ENCODE results near the gene ROMO1. TPM values are rescaled to one million over a fixed set of nuclear protein-coding genes. Genes with fewer than 3 reads are reported as not detected.
"Not testable (repeated sequence)": the region's sequence is repeated elsewhere in the genome, so short reads cannot be mapped to it uniquely, and the experiment has no call there.

Gene ROMO1
- total RNA-seq, 1 donor from 2014 or later: 86.4 TPM

DNA sequence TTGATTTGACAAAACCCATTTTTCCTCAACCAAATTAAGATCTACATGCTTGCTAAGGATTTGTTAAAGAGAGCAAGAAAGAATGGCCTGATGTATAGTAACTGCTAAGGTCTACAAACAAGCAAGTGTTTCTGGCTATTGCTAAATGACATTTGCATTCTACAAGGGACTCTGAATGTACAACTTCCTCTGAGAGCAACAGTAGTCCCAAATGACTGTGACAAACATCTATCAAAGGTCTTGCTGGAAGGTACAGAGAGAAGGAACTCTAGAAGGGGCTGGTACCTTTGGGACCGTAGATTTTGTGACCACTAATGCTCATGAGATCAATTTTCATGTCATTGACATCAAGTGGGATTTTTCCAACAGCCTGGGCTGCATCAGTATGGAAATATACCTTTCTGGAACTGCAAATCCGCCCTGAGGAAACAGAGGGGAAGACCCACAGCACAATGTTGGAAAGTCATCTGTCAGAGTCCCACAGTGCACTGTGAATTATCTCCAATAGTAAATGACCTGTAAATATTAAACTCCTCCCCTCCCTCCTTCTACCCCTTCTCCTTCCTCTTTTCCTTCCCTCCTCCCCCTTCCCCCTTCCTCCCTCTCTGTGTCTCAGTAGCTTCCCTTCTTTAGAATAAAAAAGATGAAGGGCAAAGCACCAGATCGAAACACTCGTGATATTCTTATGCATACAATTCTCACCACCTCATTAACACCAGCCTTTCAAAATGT lies 18.6 kb upstream of the ROMO1 start:
- DNase-seq (ENCODE audit: low spot score in 2 of 2) (no peak), FAIRE-seq (no peak)

DNA sequence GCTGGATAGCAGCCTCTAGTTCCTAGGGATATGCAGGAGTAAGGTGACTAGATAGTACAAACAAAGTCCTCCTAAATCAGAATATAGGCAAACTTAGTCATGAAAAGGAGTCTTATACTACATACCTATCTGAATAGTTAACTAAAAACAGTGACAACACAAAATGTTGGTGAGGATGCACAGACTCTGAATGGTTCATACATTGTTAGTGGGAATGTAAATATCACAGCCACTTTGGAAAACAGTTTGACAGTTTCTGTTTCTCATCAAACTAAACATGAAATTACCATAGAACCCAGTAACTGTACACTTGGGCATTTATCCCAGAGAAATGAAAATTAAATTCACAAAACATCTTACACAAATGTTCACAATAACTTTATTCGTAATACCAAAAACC lies 17.2 kb upstream of the ROMO1 start:
- DNase-seq (ENCODE audit: low spot score in 2 of 2) (no peak), FAIRE-seq (no peak)

DNA sequence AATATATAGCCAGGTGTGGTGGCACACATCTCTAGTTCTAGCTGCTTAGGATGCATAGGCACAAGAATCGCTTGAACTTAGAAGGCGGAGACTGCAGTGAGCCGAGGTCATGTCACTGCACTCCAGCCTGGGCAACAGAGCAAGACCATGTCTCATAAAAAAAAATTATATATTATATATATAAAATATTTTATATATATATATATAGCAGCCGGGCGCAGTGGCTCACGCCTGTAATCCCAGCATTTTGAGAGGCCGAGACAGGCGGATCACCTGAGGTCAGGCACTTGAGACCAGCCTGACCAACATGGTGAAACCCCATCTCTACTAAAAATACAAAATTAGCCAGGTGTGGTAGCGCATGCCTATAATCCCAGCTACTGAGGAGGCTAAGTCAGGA lies 13.8 kb upstream of the ROMO1 start:
- DNase-seq (ENCODE audit: low spot score in 2 of 2); FAIRE-seq: not testable (repeated sequence)

DNA sequence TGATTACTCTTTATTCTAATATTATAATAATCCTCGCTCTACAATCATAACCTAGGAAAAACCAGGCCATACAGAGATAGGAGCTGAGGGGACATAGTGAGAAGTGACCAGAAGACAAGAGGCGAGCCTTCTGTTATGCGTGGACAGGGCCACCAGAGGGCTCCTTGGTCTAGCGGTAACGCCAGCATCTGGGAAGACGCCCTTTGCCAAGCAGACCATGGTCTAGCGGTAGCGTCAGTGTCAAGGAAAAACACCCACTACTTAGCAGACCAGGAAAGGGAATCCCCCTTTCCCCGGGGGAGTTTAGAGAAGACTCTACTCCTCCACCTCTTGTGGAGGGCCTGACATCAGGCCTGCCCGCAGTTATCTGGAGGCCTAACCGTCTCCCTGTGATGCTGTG lies 12.3 kb upstream of the ROMO1 start:
- not testable (repeated sequence) for DNase-seq (ENCODE audit: low spot score in 2 of 2); FAIRE-seq

DNA sequence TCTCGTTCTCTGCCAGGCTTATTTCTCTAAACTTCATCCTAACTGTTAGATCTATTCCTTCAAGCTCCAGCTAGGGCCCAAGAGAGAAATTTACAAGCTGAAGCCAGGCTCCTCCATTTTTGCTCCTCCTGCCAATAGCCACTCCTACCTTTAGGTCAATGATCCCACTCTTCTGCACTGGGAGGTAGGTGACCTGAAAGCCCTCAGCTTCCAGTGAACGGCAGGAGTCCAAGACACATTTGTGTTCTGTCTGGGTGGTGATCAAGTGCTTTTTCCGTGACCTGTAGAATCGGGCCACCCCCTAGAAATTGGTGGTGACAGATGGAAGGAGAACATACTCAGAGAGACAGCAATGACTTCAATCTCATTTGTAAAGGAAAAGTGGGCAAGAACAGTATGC lies 8.9 kb upstream of the ROMO1 start:
- no peak for FAIRE-seq
- no peak for DNase-seq (ENCODE audit: low spot score in 2 of 2)

DNA sequence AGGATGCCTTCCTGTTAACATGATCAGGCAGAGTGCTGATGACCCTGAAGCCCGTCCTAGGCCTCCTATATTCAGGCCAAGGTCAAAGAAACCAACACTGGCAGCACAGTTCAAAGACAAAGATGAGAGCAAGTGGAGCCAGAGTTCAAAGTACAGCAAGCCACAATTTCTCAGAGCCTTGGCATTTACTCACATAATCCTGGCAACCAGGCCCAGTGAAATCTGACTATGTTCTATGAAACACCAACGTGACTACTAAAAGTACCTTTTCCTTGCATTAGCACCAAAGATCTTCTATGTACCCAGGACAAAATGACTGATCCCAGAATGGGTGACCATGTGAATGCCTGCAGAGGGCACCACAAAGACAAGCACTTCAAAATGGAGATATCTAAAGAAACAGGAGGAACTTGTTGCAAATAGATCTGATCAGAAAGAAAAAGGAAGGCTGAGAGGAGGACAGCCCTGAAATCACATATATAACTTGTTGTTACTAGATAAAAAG lies 3.9 kb upstream of the ROMO1 start:
- FAIRE-seq (no peak), DNase-seq (ENCODE audit: low spot score in 2 of 2) (no peak)

DNA sequence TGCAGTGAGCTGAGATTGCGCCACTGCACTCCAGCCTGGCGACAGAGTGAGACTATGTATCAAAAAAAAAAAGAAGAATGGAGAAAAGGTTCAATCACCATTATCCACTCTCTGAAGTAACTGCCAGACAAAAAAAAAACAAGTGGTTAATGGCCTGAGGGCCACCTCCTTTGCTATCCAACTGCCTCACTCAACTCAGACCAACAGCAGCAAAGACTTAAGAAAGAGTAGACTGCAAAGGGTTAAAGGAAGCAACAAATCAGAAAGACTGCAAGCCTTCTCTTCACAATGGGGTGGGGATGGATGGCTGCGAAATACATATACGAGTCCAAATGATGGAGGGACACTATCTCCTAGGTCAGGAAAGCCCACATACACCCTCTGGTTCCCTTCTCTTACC lies 3.2 kb upstream of the ROMO1 start:
- no peak for FAIRE-seq
- no peak for DNase-seq (ENCODE audit: low spot score in 2 of 2)

DNA sequence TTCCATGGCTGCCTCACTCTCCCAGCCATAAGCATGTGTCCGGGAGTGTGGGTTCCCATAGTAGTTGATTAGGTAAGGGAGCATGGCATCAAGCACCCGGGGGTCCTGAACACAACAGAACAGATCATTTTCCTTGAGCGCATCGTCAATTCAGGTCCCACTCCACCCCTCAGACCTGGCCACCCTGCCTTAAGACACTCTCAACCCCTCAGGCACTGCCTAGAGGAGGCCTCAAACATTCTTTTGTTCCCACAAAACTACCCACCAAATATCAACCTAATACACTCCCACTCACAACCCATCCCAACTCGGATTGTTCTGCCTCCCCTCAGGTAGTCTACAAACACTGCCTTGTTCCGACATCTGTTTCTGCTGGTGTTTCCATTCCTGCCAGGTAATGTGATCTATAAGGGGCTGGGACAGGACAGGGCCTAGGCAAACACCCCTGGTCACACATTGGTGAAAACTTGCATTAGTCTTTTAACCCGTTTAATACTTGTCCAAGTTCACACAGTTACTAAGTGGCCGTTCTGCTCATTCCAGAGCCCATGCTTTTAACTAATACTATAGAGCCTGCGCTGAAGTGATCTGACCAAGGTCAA lies 1.4 kb upstream of the ROMO1 start:
- FAIRE-seq (no peak), DNase-seq (ENCODE audit: low spot score in 2 of 2) (no peak)

DNA sequence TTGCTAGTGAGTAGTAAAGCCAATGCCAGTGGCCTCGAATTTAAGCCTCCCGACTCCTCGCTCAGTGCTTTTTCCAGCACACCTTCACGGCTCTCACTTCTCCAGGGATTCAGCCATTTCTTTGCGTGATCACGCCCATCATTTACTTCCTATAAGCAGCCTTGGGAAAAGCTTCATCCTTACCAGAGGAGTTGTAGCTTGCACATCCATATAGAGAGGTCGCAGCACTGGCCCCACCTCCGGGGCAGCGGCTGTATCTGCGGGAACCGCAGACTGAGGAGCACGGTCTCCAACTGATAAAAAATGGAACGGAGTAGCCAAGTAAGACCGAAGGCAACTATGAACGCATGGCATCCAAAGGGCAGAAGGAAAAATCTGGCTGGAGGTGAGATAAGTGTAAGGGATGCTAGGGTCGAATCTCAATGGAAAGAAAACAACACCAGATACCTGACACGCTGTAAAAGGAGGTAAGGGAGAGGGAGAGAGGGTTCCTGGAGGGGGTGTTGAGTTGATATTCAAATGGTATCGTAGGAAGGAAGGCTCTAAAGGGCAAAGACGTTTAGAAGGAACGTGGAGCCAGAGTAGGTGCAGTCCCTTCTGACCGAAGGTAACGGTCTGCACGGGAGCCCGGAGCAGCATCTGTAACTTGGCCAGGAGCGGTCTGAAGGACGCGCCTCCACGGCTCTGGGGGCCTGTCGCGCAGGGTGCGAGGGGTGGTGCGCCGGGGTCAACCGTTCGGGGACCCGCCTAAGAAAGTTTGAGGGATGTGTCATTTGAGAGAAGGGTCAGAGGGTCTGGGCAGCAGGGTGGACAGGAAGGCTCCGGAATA lies 693 bp upstream of the ROMO1 start:
- FAIRE-seq: no peak
- no peak for DNase-seq (ENCODE audit: low spot score in 2 of 2)

DNA sequence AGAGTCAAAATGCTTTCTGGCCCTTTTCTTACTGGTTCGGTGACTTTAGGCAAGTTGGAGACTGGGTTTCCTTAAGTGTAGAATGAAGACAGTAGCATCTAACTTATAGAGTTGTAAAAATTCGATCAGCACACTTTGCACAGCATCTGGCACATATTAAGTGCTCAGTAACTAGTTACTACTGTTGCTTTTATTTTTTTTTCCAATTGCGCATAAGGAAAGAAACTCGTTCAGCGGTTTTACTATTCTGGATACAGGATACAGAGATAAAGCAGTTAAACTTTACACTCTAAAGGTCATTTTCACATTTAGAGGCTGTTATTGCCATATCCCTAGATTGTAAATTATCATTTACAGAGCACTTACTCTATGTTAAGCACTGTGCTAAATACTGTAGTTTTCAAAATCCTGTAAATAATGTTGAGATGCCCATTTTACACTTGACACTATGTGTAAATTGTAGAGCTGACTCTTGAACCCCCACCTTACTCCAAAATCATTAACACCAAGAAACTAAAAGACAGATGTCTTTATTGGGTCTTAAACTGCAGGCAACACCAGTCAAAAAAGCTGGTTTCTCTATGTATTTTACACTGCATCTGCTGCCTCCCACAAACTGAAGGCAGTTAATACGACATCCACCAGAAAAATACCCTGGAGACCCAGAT lies 886 bp downstream of the ROMO1 start:
- FAIRE-seq (no peak), DNase-seq (ENCODE audit: low spot score in 2 of 2) (no peak)

DNA sequence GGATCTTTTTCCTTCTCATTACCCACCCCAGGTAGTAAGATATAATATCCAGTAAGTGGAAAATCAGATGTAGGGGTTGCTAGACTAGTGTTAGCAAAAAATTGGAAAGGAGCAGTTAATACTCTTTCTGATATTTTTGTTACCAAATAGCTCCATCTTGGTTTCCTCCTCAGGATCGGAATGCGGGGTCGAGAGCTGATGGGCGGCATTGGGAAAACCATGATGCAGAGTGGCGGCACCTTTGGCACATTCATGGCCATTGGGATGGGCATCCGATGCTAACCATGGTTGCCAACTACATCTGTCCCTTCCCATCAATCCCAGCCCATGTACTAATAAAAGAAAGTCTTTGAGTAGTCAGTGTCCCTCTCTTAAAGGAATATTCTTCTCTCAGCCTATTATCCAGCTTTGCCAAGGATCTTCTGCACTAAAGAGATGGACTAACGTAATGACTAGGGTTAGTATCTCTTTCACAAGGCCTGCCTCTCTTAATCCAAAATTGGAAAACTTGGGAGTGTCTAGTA lies 1.5 kb downstream of the ROMO1 start:
- FAIRE-seq (no peak), DNase-seq (ENCODE audit: low spot score in 2 of 2) (no peak)

DNA sequence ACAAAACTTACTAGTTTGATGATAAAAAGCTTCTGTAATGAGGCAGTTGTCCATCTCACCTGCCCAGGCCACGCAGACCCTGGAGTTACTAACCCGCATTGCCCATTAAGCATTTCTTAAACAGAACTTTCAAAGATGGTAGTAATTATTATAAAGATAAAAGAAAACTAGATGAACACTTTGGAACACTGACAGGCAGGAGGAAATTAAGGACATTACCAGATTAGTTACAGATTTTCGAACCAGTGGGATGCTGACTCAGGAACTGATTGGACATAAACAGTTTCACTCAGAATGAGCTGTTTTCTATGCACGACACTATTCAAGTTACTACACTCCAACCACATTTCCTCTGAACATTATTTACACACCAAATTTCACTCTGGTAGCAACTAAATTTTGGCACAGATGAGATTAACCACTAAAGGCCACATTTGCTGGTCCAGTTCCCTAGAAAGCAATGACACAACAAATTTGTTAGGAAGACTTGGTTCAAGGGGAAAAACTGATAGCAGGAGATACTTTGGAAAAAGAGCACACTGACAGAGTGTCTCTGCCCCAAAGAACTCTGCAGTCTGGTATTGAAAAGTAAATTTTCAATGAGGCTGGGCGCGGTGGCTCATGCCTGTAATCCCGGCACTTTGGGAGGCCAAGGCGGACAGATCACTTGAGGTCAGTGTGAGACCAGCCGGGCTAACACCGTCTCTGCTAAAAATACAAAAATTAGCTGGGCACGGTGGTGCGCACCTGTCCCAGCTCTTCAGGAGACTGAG lies 3.0 kb downstream of the ROMO1 start:
- no peak for FAIRE-seq
- no peak for DNase-seq (ENCODE audit: low spot score in 2 of 2)

DNA sequence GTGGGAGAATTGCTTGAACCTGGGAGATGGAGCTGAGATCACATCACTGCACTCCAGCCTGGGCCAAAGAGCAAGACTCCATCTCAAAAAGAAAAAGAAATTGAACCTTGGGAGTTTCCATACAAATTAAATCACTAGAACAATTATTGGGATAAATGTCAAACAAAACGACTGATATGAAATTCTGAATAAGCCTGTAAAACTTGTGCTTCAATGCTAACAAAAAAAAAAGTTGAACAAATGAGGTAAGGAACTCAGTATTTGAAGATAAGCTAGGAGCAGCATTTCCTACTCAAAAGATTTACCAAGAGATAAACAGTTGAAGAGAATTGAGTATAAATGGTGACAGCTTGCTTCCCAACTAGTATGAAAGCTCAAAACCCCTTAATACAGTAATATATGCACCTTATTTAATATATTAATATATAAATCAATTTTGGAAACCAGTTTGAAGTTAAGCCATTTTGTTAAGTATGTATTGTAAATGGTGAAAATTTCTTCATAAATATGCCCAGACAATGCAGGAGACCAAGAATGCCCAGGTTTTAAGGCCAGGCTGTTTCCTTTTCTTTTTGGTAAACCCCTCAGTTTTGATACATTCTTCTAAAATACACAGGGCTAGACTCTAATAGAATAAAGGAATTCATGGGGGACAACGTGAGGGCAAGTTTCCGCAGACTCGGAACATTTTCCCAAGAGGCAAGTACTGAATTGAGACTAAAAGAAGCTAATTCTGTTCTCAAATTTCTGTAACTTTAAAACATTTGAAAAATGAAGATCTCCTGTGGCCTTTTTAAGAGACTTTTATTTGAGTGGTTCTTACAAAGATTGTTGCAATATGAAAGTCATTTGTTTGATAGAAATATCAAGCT lies 3.9 kb downstream of the ROMO1 start:
- DNase-seq (ENCODE audit: low spot score in 2 of 2) (no peak), FAIRE-seq (no peak)

DNA sequence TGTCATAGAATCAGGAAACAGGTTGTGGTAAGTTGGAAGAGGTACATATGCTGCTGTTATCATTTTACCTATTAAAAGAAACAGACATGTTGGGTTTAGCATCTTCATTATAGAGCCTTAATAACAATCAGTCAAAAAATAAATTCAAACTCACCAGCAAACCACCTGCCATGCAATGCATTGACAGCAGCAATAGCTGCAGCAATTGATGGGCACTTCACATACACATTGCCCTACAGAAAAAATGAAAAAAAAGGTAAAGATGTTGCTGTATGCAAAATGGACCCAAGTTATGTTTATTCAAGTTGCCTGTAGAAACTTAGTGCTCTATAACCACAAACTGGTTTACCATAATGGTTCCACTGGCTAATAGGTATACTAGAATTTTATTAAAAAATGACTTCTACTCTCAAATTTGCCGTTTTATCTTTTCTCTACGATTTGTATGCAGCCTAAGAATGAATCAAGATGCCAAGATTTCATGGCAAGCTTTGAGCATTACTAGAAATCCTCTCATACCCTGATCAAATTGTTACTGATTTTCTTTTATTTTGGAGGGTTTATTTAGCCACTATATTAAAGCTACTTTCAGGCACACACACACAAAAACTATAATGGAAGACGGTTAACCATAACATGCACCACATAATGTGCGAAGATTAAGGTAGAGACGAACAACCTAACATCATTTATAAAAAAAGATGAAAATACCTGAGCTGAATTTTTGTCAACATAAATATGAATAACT lies 5.5 kb downstream of the ROMO1 start:
- FAIRE-seq (no peak), DNase-seq (ENCODE audit: low spot score in 2 of 2) (no peak)

DNA sequence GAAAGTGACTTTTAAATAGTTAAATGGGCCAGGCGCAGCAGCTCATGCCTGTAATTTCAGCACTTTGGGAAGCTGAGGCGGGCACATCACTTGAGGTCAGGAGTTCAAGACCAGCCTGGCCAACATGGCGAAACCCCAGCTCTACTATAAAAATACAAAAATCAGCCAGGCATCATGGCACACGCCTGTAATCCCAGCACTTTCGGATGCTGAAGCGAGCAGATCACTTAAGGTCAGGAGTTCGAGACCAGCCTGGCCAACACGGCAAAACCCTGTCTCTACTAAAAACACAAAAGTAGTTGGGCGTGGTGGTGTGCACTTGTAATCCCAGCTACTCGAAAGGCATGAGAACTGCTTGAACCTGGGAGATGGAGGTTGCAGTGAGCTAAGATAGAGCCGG lies 6.7 kb downstream of the ROMO1 start:
- DNase-seq (ENCODE audit: low spot score in 2 of 2): not testable (repeated sequence)

DNA sequence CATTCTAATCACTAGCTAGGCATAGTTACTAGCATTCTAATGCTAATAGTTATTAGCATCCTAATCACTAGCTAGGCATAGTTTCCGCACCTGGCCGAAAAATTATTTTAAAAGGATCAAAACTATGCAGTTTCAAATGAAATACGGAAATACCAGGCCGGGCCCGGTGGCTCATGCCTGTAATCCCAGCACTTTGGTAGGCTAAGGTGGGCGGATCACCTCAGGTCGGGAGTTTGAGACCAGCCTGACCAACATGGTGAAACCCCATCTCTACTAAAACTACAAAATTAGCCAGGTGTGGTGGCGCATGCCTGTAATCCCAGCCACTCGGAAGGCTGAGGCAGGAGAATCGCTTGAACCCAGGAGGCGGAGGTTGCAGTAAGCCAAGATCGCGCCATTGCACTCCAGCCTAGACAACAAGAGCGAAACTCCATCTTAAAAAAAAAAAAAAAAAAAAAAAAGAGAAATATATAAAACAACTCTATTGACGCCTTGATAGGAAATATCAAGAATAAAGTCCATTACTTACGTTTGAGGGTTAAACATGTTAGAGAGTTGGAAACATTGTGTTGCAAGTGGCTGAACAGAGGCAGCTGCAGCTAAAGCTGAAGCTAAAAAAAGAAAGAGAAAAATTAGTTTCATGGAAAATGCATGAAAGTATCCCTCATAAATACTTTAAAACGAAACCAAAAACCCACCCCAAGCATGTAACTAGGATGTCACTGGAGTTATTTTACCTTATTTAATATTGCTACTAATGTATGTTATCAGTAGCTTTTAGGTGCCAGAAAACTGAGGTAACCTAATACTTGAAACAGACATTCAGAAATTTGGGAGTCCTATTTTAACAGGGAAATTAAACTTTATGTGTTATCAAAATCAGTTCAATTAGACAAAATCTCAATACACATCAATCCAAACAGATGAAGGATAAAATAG lies 7.7 kb downstream of the ROMO1 start:
- not testable (repeated sequence) for FAIRE-seq; DNase-seq (ENCODE audit: low spot score in 2 of 2)

More for the DNA sequence above, 6.7 kb downstream of the ROMO1 start:
- FAIRE-seq: not testable (repeated sequence)

DNA sequence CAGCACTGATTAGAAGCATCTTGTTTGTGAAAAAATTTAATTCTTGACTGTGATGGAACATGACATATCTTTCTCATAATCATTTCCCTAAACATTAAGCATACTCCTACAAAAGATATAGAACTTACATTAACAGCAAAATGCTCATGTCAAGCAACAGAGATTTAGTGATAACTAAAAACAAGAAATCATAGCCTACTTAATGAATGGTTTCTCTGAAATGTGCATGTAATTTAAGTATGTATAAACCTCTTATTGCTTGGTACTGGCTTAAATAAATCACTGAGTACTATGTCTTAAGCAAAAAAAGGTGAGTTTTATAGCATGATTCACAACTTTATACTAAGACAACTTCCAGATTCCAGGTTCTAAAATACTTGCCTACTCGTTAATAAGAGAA lies 9.3 kb downstream of the ROMO1 start:
- no peak for DNase-seq (ENCODE audit: low spot score in 2 of 2)
- no peak for FAIRE-seq
